Adrenal gland (tissue), 12 donors: ENCODE measurements around the gene XYLT2. TPM values are rescaled to one million over a fixed set of nuclear protein-coding genes. Genes with fewer than 3 reads are reported as not detected.

Experiments
- DNase-seq, 7 donors: peaks; one replicate each; pipeline ENCODE4 v3.0.0-alpha.2; 2019 to 2020
- H3K27ac ChIP-seq, 5 donors: fragments of 200-600 bp; sonication (generic) in 4 of 5; 1 replicate in 3 of 5; 2 replicates in 2 of 5; pipeline versions ENCODE4 v1.5.1 to v1.8.0; 2016 to 2020; ENCODE audit warnings: mild to moderate bottlenecking in 1 of 5
- H3K27me3 ChIP-seq: fragments of 200-600 bp; 2 replicates; pipeline ENCODE4 v1.8.0; 2021
- H3K36me3 ChIP-seq, 2 donors: fragments of 200-600 bp; replicated peaks in 1 of 2; 1 replicate in 1 of 2; 2 replicates in 1 of 2; pipeline versions ENCODE4 v1.5.1 to v1.8.0; 2018 to 2022
- H3K4me1 ChIP-seq, 2 donors: fragments of 200-600 bp; replicated peaks in 1 of 2; 1 replicate in 1 of 2; 2 replicates in 1 of 2; pipeline versions ENCODE4 v1.5.1 to v1.8.0; 2018 to 2021
- H3K4me3 ChIP-seq, 4 donors: fragments of 200-600 bp; sonication (generic) in 3 of 4; one replicate each; pipeline ENCODE4 v1.5.1; 2016 to 2018
- H3K9me3 ChIP-seq, 3 donors: fragments of 200-600 bp; sonication (generic) in 1 of 3; replicated peaks in 1 of 3; 1 replicate in 2 of 3; 2 replicates in 1 of 3; pipeline versions ENCODE4 v1.5.1 to v1.8.0; 2016 to 2021
- POLR2A ChIP-seq, 2 donors: fragments of 450-650 bp; IDR thresholded peaks; one replicate each; pipeline ENCODE4 v1.6.1; 2017; ENCODE audit warnings: antibody characterized with exemption in 2 of 2, mild to moderate bottlenecking in 2 of 2, moderate library complexity in 1 of 2
- WGBS, 4 donors: extraction: QIAGEN DNeasy Blood & Tissue Kit in 2 of 4; methylation state at CpG; one replicate each; pipeline versions ENCODE4 v1.1.5 to v1.1.7; 2013 to 2017; 5-methylcytosine and 5-hydroxymethylcytosine counted together
- intact Hi-C, 2 donors: fragments of 100-400 bp; cut with DNase I; formaldehyde crosslinking; loops; one replicate each; pipeline versions ENCODE4 v1.14.1 to v1.15.0; 2022 to 2023
- polyA plus RNA-seq, 3 donors: library from polyadenylated mRNA; stranded (reverse); fragments of 200-250 nt in 2 of 3; fragments of 350-450 nt in 1 of 3; fragmentation: Illumina TruSeq in 1 of 3; extraction: RNeasy Lipid Tissue Mini Kit (QIAGEN cat#74804) in 1 of 3; gene quantifications; one replicate each; pipeline ENCODE4 v1.2.3, GENCODE V29; 2013 to 2014
- total RNA-seq, 9 donors: library from RNA; depleted of rRNA in 4 of 9; stranded (reverse); fragments of >200 nt in 4 of 9; fragments of 120-200 nt in 1 of 9; fragmentation: NEBNext Ultra II Directional in 1 of 9; extraction: Animal tissue kit (Norgen Biotek cat#: 25700) in 1 of 9; gene quantifications; one replicate each; pipeline versions ENCODE4 v1.1.0 to v1.2.4, GENCODE V29; 2013 to 2023
- TF ChIP-seq, protein P1 (sequence below), 6 experiments: fragments of 450-650 bp in 4 of 6; fragments of 200-600 bp in 2 of 6; sonication (generic) in 1 of 6; IDR thresholded peaks; 1 replicate in 5 of 6; 2 replicates in 1 of 6; pipeline versions ENCODE4 v1.5.1 to v1.8.0; 2016 to 2021; ENCODE audit warnings: antibody characterized with exemption in 6 of 6, mild to moderate bottlenecking in 2 of 6, moderate library complexity in 1 of 6
- donor health status: healthy with polysubstance abuse.
- donor health status: Bipolar disorder and iron deficiency.
- donor health status: DM: yes; HTN: yes; CAD: no.
- donor health status: DM: no; HTN: no; CAD: no.
- donor health status: DM: no; HTN: no; CAD: no.
- donor health status: DM: yes; HTN: yes; CAD: no.

The XYLT2 gene
- total and polyA plus RNA-seq, 12 donors, result 4.6 to 40.3 (median 29.1) TPM

GRCh38 chr17:50354198-50354597 lies 8.3 kb downstream of the XYLT2 start:
- TF ChIP-seq, protein P1, sequence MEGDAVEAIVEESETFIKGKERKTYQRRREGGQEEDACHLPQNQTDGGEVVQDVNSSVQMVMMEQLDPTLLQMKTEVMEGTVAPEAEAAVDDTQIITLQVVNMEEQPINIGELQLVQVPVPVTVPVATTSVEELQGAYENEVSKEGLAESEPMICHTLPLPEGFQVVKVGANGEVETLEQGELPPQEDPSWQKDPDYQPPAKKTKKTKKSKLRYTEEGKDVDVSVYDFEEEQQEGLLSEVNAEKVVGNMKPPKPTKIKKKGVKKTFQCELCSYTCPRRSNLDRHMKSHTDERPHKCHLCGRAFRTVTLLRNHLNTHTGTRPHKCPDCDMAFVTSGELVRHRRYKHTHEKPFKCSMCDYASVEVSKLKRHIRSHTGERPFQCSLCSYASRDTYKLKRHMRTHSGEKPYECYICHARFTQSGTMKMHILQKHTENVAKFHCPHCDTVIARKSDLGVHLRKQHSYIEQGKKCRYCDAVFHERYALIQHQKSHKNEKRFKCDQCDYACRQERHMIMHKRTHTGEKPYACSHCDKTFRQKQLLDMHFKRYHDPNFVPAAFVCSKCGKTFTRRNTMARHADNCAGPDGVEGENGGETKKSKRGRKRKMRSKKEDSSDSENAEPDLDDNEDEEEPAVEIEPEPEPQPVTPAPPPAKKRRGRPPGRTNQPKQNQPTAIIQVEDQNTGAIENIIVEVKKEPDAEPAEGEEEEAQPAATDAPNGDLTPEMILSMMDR (IDR thresholded peaks at IDR 0.05), result no peak
- no peak for TF ChIP-seq POLR2A (IDR thresholded peaks at IDR 0.05)
- Histone ChIP-seq H3K27me3 (no peaks in the 10 kb centered on the region), H3K4me1 (peaks cover 2 to 3% of the 10 kb centered on the region in 2 donors), H3K9me3 (no peaks in the 10 kb centered on the region), H3K4me3 (no peak overlapping the region), H3K36me3 (peaks cover 0 to 54% of the 10 kb centered on the region in 2 donors), H3K27ac (no peak overlapping the region)
- WGBS, 4 donors, result 82 to 92% (median 88%) methylated on average over 9 to 15 of the region's 15 CpGs
- DNase-seq, result peak in 3 of 7 donors; percentile 14 to 18 (median 16)
- intact Hi-C loops, result no loop called here

GRCh38 chr17:50354776-50355175 lies 8.8 kb downstream of the XYLT2 start:
- WGBS, 4 donors, result 94 to 100% (median 96%) methylated on average over 2 to 13 of the region's 13 CpGs

GRCh38 chr17:50355336-50355700 lies 9.4 kb downstream of the XYLT2 start:
- H3K27me3 ChIP-seq, result no peaks in the 10 kb centered on the region
- H3K27ac ChIP-seq, result no peak overlapping the region
- H3K36me3 ChIP-seq, result peaks cover 0 to 54% of the 10 kb centered on the region in 2 donors
- WGBS, 4 donors, result 84 to 91% (median 87%) methylated on average over 4 of the region's 4 CpGs
- peaks cover 7 to 9% of the 10 kb centered on the region in 2 donors for H3K4me1 ChIP-seq
- TF ChIP-seq, protein P1 (IDR thresholded peaks at IDR 0.05), result no peak
- TF ChIP-seq POLR2A (IDR thresholded peaks at IDR 0.05), result no peak
- intact Hi-C loops, result loop anchor here in 1 of 2 donors (5.0 kb wide), 1 partner anchor 117 kb away; no protein-coding TSS in a partner anchor
- peak in 3 of 7 donors; percentile 9 to 45 (median 15) for DNase-seq
- no peak overlapping the region for H3K4me3 ChIP-seq
- no peaks in the 10 kb centered on the region for H3K9me3 ChIP-seq

More at GRCh38 chr17:50354776-50355175, 8.8 kb downstream of the XYLT2 start:
- Histone ChIP-seq H3K27me3 (no peaks in the 10 kb centered on the region), H3K36me3 (peaks cover 0 to 54% of the 10 kb centered on the region in 2 donors), H3K4me3 (no peak overlapping the region), H3K4me1 (peaks cover 7 to 9% of the 10 kb centered on the region in 2 donors), H3K9me3 (no peaks in the 10 kb centered on the region), H3K27ac (no peak overlapping the region)
- DNase-seq, result peak in 4 of 7 donors; percentile 10 to 43 (median 16)
- intact Hi-C loops, result loop anchor here in 1 of 2 donors (5.0 kb wide), 1 partner anchor 118 kb away; no protein-coding TSS in a partner anchor
- TF ChIP-seq, protein P1 (IDR thresholded peaks at IDR 0.05), result no peak
- TF ChIP-seq POLR2A (IDR thresholded peaks at IDR 0.05), result no peak

DNA sequence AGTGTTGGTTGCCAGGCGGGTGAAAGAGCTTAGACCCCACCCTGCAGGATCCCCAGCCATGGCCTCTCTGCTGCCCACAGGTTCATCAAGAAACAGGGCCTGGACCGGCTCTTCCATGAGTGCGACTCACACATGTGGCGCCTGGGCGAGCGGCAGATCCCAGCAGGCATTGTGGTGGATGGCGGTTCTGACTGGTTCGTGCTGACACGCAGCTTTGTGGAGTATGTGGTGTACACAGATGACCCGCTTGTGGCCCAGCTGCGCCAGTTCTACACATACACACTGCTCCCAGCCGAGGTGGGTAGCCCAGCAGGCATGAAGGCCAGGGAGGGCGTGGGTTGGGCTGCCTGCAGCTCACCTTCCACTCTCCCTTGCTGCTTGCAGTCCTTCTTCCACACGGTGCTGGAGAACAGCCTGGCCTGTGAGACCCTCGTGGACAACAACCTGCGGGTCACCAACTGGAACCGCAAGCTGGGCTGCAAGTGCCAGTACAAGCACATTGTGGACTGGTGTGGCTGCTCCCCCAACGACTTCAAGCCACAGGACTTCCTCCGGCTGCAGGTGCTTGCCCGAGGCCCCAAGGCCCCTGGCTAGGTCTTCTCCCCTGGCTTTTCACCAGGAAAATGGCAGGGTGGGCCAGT lies 9.9 kb downstream of the XYLT2 start:
- Histone ChIP-seq H3K9me3 (no peaks in the 10 kb centered on the region), H3K36me3 (peaks cover 0 to 54% of the 10 kb centered on the region in 2 donors), H3K4me1 (peaks cover 7 to 9% of the 10 kb centered on the region in 2 donors), H3K27me3 (no peaks in the 10 kb centered on the region), H3K27ac (no peak overlapping the region), H3K4me3 (no peak overlapping the region)
- 88 to 98% (median 93%) methylated on average over 12 to 20 of the region's 20 CpGs for WGBS, 4 donors
- TF ChIP-seq, protein P1 (IDR thresholded peaks at IDR 0.05), result no peak
- no peak for TF ChIP-seq POLR2A (IDR thresholded peaks at IDR 0.05)
- DNase-seq, result peak in 4 of 7 donors; percentile 11 to 49 (median 20)
- intact Hi-C loops, result loop anchor here in 1 of 2 donors (5.0 kb wide), 1 partner anchor 116 kb away; no protein-coding TSS in a partner anchor
